A673 (cell line): ENCODE data around the gene AFAP1. TPM values are rescaled to one million over a fixed set of nuclear protein-coding genes. Genes with fewer than 3 reads are reported as not detected.

Source experiments
- BruUV-seq: library from RNA; stranded (reverse); fragments of 400-500 nt; replicated peaks from 2 replicates; lab custom pipeline; 2021; lab: Mats Ljungman, UMichigan
- CTCF ChIA-PET: fragments of 300-600 bp; sonication (Branson Sonifier 250); formaldehyde crosslinking; loops from one replicate; lab custom pipeline; 2022; ENCODE audit warnings: antibody characterized with exemption; lab: Charles Lee
- POLR2A ChIA-PET: fragments of 300-600 bp; sonication (Branson Sonifier 250); formaldehyde crosslinking; loops from one replicate; lab custom pipeline; 2022; ENCODE audit warnings: antibody characterized with exemption; ENCODE audit not compliant: low non-redundant PET; lab: Charles Lee
- DNase-seq: peaks from one replicate; pipeline ENCODE4 v3.0.0-alpha.2; 2015; ENCODE audit warnings: low spot score
- H3K27ac ChIP-seq: fragments of 200-600 bp; sonication (generic); 2 replicates; pipeline ENCODE4 v1.5.1; 2016; ENCODE audit warnings: mixed run types, low read depth, mild to moderate bottlenecking, mixed read lengths, antibody characterized with exemption, low read length; ENCODE audit not compliant: poor library complexity, severe bottlenecking
- H3K27me3 ChIP-seq: fragments of 200-600 bp; sonication (generic); replicated peaks from 2 replicates; pipeline ENCODE4 v1.6.1; 2017; ENCODE audit warnings: mixed run types, low read depth, mild to moderate bottlenecking, mixed read lengths, antibody characterized with exemption, low read length; ENCODE audit not compliant: insufficient read depth, poor library complexity
- H3K36me3 ChIP-seq: fragments of 200-600 bp; sonication (generic); 2 replicates; pipeline ENCODE4 v1.6.1; 2016; ENCODE audit warnings: mixed run types, mild to moderate bottlenecking, mixed read lengths, antibody characterized with exemption, low read length; ENCODE audit not compliant: insufficient read depth, poor library complexity, severe bottlenecking
- H3K4me1 ChIP-seq: fragments of 200-600 bp; sonication (generic); 2 replicates; pipeline ENCODE4 v1.6.1; 2017; ENCODE audit warnings: mixed run types, mild to moderate bottlenecking, mixed read lengths, antibody characterized with exemption, low read length; ENCODE audit not compliant: insufficient read depth, poor library complexity, severe bottlenecking
- H3K4me3 ChIP-seq: fragments of 200-600 bp; sonication (generic); 2 replicates; pipeline ENCODE4 v1.5.1; 2016; ENCODE audit warnings: low read depth, mixed run types, mild to moderate bottlenecking, mixed read lengths, low read length; ENCODE audit not compliant: poor library complexity, severe bottlenecking
- H3K9me3 ChIP-seq: fragments of 200-600 bp; sonication (generic); 2 replicates; pipeline ENCODE4 v1.6.1; 2016; ENCODE audit warnings: mixed run types, low read depth, mild to moderate bottlenecking, mixed read lengths, antibody characterized with exemption, low read length; ENCODE audit not compliant: poor library complexity, severe bottlenecking
- EZH2 ChIP-seq: fragments of 200-600 bp; sonication (generic); IDR thresholded peaks from 2 replicates; pipeline ENCODE4 v1.6.1; 2017; ENCODE audit warnings: borderline replicate concordance, low read depth, mild to moderate bottlenecking, mixed read lengths, antibody characterized with exemption, low read length; ENCODE audit not compliant: poor library complexity, severe bottlenecking
- intact Hi-C: fragments of 100-400 bp; cut with micrococcal nuclease; formaldehyde crosslinking; loops from one replicate; pipeline ENCODE4 v1.10.0; 2022; ENCODE audit not compliant: unreplicated experiment
- total RNA-seq: library from RNA; stranded (reverse); gene quantifications from 2 replicates; pipeline ENCODE4 v1.2.3, GENCODE V29; 2021
- TF ChIP-seq, protein P1 (sequence below): fragments of 300-800, 200-600 bp; sonication (generic); conservative IDR thresholded peaks from 2 replicates; pipeline ENCODE4 v1.5.1; 2017; ENCODE audit warnings: low read depth, mild to moderate bottlenecking, antibody characterized with exemption, low read length, moderate library complexity, mixed read lengths

AFAP1 gene
- total RNA-seq, 1 experiment from 2014 or later, result 42.6 TPM

GRCh38 chr4:7822137-7822505, 117.5 kb downstream of the AFAP1 start:
- DNase-seq, result no peak
- CTCF ChIA-PET, result no interaction called here
- H3K27me3 ChIP-seq, result no peaks in the 10 kb centered on the region
- intact Hi-C loops, result no loop called here
- BruUV-seq, result no TSS peak
- H3K27ac ChIP-seq, result no peak overlapping the region
- no peaks in the 10 kb centered on the region for H3K9me3 ChIP-seq
- no peaks in the 10 kb centered on the region for H3K36me3 ChIP-seq
- TF ChIP-seq, protein P1, sequence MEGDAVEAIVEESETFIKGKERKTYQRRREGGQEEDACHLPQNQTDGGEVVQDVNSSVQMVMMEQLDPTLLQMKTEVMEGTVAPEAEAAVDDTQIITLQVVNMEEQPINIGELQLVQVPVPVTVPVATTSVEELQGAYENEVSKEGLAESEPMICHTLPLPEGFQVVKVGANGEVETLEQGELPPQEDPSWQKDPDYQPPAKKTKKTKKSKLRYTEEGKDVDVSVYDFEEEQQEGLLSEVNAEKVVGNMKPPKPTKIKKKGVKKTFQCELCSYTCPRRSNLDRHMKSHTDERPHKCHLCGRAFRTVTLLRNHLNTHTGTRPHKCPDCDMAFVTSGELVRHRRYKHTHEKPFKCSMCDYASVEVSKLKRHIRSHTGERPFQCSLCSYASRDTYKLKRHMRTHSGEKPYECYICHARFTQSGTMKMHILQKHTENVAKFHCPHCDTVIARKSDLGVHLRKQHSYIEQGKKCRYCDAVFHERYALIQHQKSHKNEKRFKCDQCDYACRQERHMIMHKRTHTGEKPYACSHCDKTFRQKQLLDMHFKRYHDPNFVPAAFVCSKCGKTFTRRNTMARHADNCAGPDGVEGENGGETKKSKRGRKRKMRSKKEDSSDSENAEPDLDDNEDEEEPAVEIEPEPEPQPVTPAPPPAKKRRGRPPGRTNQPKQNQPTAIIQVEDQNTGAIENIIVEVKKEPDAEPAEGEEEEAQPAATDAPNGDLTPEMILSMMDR, result no peak
- TF ChIP-seq EZH2, result no peak
- no peak overlapping the region for H3K4me3 ChIP-seq
- H3K4me1 ChIP-seq, result peaks cover 30% of the 10 kb centered on the region
- POLR2A ChIA-PET, result no interaction called here

- Histone ChIP-seq H3K36me3 (peaks cover 3% of the 10 kb centered on the region), H3K4me3 (no peak overlapping the region), H3K4me1 (peaks cover 30% of the 10 kb centered on the region), H3K27me3 (no peaks in the 10 kb centered on the region), H3K9me3 (no peaks in the 10 kb centered on the region), H3K27ac (no peak overlapping the region)
- BruUV-seq, result no TSS peak
- TF ChIP-seq, protein P1, result no peak
- no peak for TF ChIP-seq EZH2
- ChIA-PET POLR2A (no interaction called here), CTCF (interaction anchor here (0.6 to 0.9 kb wide), 2 partner anchors 17 to 24 kb away, joined by 3 to 6 read pairs; no protein-coding TSS in a partner anchor)
- intact Hi-C loops, result no loop called here
- no peak for DNase-seq
These were observed 118.2 kb downstream of the AFAP1 start for GRCh38 chr4:7821245-7822136.

GRCh38 chr4:7820031-7820818, 119.4 kb downstream of the AFAP1 start:
- intact Hi-C loops, result no loop called here
- H3K4me1 ChIP-seq, result peaks cover 20% of the 10 kb centered on the region
- no TSS peak for BruUV-seq
- H3K4me3 ChIP-seq, result no peak overlapping the region
- TF ChIP-seq, protein P1, result no peak
- TF ChIP-seq EZH2, result no peak
- POLR2A ChIA-PET, result no interaction called here
- H3K9me3 ChIP-seq, result no peaks in the 10 kb centered on the region
- H3K27ac ChIP-seq, result no peak overlapping the region
- peaks cover 7% of the 10 kb centered on the region for H3K36me3 ChIP-seq
- DNase-seq, result no peak
- CTCF ChIA-PET, result interaction anchor here (0.9 kb wide), 1 partner anchor 16 kb away, joined by 6 read pairs; no protein-coding TSS in a partner anchor
- H3K27me3 ChIP-seq, result no peaks in the 10 kb centered on the region
